PC-3 (cell line): Measurements from ENCODE around the gene MCM3. TPM values are rescaled to one million over a fixed set of nuclear protein-coding genes. Genes with fewer than 3 reads are reported as not detected.

ENCODE experiments used
- ATAC-seq: fragments of 200-7000 bp; cut with Tn5 transposase; 2 replicates; pipeline ENCODE4 v1.9.1; 2020; ENCODE audit warnings: mild to moderate bottlenecking, moderate library complexity
- BruUV-seq: library from RNA; stranded (reverse); fragments of 400-500 nt; replicated peaks from 2 replicates; lab custom pipeline; 2021; lab: Mats Ljungman, UMichigan
- CTCF ChIA-PET: fragments of 300-600 bp; sonication (Branson Sonifier 250); formaldehyde crosslinking; loops from one replicate; lab custom pipeline; 2022; ENCODE audit warnings: antibody characterized with exemption; lab: Charles Lee
- POLR2A ChIA-PET: fragments of 300-600 bp; sonication (Branson Sonifier 250); formaldehyde crosslinking; loops from one replicate; lab custom pipeline; 2022; ENCODE audit warnings: antibody characterized with exemption; ENCODE audit not compliant: unreplicated experiment; lab: Charles Lee
- DNase-seq: peaks from one replicate; pipeline ENCODE4 v3.0.0-alpha.2; 2015
- H2AFZ ChIP-seq: fragments of 300-600 bp; sonication (generic); 2 replicates; pipeline ENCODE4 v1.6.0; 2016; ENCODE audit warnings: antibody characterized with exemption, low read length
- H3F3A ChIP-seq: fragments of 300-600 bp; sonication (generic); one replicate; pipeline ENCODE4 v1.6.0; 2017; ENCODE audit warnings: antibody characterized with exemption, low read length, control low read depth, mild to moderate bottlenecking; ENCODE audit not compliant: unreplicated experiment
- H3K27ac ChIP-seq: fragments of 300-600 bp; sonication (generic); 2 replicates; pipeline ENCODE4 v1.5.1; 2016; ENCODE audit warnings: mild to moderate bottlenecking, low read length
- H3K27me3 ChIP-seq: fragments of 300-600 bp; sonication (generic); 2 replicates; pipeline ENCODE4 v1.6.1; 2016; ENCODE audit warnings: low read length, mixed read lengths
- H3K36me3 ChIP-seq: fragments of 300-600 bp; sonication (generic); 2 replicates; pipeline ENCODE4 v1.6.1; 2016; ENCODE audit warnings: low read depth, mixed run types, low read length, mixed read lengths
- H3K4me1 ChIP-seq: fragments of 300-600 bp; sonication (generic); 2 replicates; pipeline ENCODE4 v1.5.1; 2016; ENCODE audit warnings: low read length; ENCODE audit not compliant: insufficient read depth
- H3K4me2 ChIP-seq: fragments of 300-600 bp; sonication (generic); 2 replicates; pipeline ENCODE4 v1.6.0; 2016; ENCODE audit warnings: low read length
- H3K4me3 ChIP-seq: fragments of 300-600 bp; sonication (generic); 2 replicates; pipeline ENCODE4 v1.5.1; 2016; ENCODE audit warnings: mild to moderate bottlenecking, low read length, mixed read lengths
- H3K79me2 ChIP-seq: fragments of 300-600 bp; sonication (generic); 2 replicates; pipeline ENCODE4 v1.6.1; 2017; ENCODE audit warnings: low read length, mixed read lengths
- H3K9ac ChIP-seq: fragments of 300-600 bp; sonication (generic); 2 replicates; pipeline ENCODE4 v1.6.0; 2016; ENCODE audit warnings: mild to moderate bottlenecking, low read length
- H3K9me2 ChIP-seq: fragments of 300-600 bp; sonication (generic); replicated peaks from 2 replicates; pipeline ENCODE4 v1.6.1; 2016; ENCODE audit warnings: mixed run types, low read length, mixed read lengths
- H3K9me3 ChIP-seq: fragments of 300-600 bp; sonication (generic); 2 replicates; pipeline ENCODE4 v1.6.1; 2016; ENCODE audit warnings: low read length, mixed read lengths
- H4K20me1 ChIP-seq: fragments of 300-600 bp; sonication (generic); 2 replicates; pipeline ENCODE4 v1.6.1; 2016; ENCODE audit warnings: low read length, mixed read lengths
- CTCF ChIP-seq: fragments of 300-600 bp; sonication (generic); conservative IDR thresholded peaks from 2 replicates; pipeline ENCODE4 v1.5.1; 2017; ENCODE audit warnings: antibody characterized with exemption, low read depth, mild to moderate bottlenecking, low read length
- EZH2 ChIP-seq: fragments of 300-600 bp; sonication (generic); IDR thresholded peaks from one replicate; pipeline ENCODE4 v1.6.1; 2017; ENCODE audit warnings: antibody characterized with exemption, mild to moderate bottlenecking, low read length; ENCODE audit not compliant: unreplicated experiment
- EZH2phosphoT487 ChIP-seq: fragments of 300-600 bp; sonication (generic); IDR thresholded peaks from 2 replicates; pipeline ENCODE4 v1.6.1; 2018; ENCODE audit warnings: mild to moderate bottlenecking, antibody characterized with exemption, low read length, borderline replicate concordance
- intact Hi-C: fragments of 100-400 bp; cut with micrococcal nuclease; formaldehyde crosslinking; loops from 2 replicates; pipeline ENCODE4 v1.9.0; 2023
- total RNA-seq: library from RNA; depleted of rRNA; stranded (reverse); fragments of >200 nt; gene quantifications from 2 replicates; pipeline ENCODE4 v1.2.3, GENCODE V29; 2014

Gene MCM3
- total RNA-seq, 1 experiment from 2014 or later, result 201 TPM

- no peak overlapping the region for H3K4me3 ChIP-seq
Measured at GRCh38 chr6:52305948-52306767, 21.6 kb upstream of the MCM3 start.

GRCh38 chr6:52305411-52305810, 20.9 kb upstream of the MCM3 start:
- Histone ChIP-seq H3K9me3 (no peaks in the 10 kb centered on the region), H3K27ac (no peak overlapping the region), H3K4me3 (no peak overlapping the region), H2AFZ (no peak overlapping the region), H3K4me1 (no peaks in the 10 kb centered on the region), H3K79me2 (no peaks in the 10 kb centered on the region), H3K36me3 (no peaks in the 10 kb centered on the region), H4K20me1 (no peaks in the 10 kb centered on the region), H3K9me2 (no peaks in the 10 kb centered on the region), H3F3A (no peaks in the 10 kb centered on the region), H3K27me3 (no peaks in the 10 kb centered on the region), H3K9ac (no peak overlapping the region), H3K4me2 (no peak overlapping the region)
- ChIA-PET CTCF (no interaction called here), POLR2A (interaction anchor here (0.6 kb wide), 2 partner anchors 110 to 149 kb away, joined by 3 to 4 read pairs; no protein-coding TSS in a partner anchor)
- intact Hi-C loops, result no loop called here
- no TSS peak for BruUV-seq
- no peak for ATAC-seq
- TF ChIP-seq CTCF, result no peak
- no peak for TF ChIP-seq EZH2phosphoT487
- TF ChIP-seq EZH2, result no peak
- DNase-seq, result no peak

More at GRCh38 chr6:52305948-52306767, 21.6 kb upstream of the MCM3 start:
- ATAC-seq (no peak), DNase-seq (no peak)
- H3K27me3 ChIP-seq, result no peaks in the 10 kb centered on the region
- no peak overlapping the region for H3K9ac ChIP-seq
- CTCF ChIA-PET, result no interaction called here
- no peaks in the 10 kb centered on the region for H3K4me1 ChIP-seq
- no peaks in the 10 kb centered on the region for H3F3A ChIP-seq
- H3K9me2 ChIP-seq, result no peaks in the 10 kb centered on the region
- no peak overlapping the region for H3K27ac ChIP-seq
- H3K4me2 ChIP-seq, result no peak overlapping the region
- H4K20me1 ChIP-seq, result no peaks in the 10 kb centered on the region
- intact Hi-C loops, result no loop called here
- POLR2A ChIA-PET, result no interaction called here
- H2AFZ ChIP-seq, result no peak overlapping the region
- no peaks in the 10 kb centered on the region for H3K79me2 ChIP-seq
- no TSS peak for BruUV-seq
- no peak for TF ChIP-seq CTCF
- no peak for TF ChIP-seq EZH2
- no peaks in the 10 kb centered on the region for H3K9me3 ChIP-seq
- H3K36me3 ChIP-seq, result no peaks in the 10 kb centered on the region

GRCh38 chr6:52304983-52305390, 20.4 kb upstream of the MCM3 start:
- intact Hi-C loops, result no loop called here
- ATAC-seq (no peak), DNase-seq (no peak)
- no peaks in the 10 kb centered on the region for H3K36me3 ChIP-seq
- no peaks in the 10 kb centered on the region for H3F3A ChIP-seq
- H3K27ac ChIP-seq, result no peak overlapping the region
- H3K4me2 ChIP-seq, result no peak overlapping the region
- no peak overlapping the region for H3K9ac ChIP-seq
- H3K9me2 ChIP-seq, result no peaks in the 10 kb centered on the region
- no TSS peak for BruUV-seq
- ChIA-PET CTCF (no interaction called here), POLR2A (interaction anchor here (0.6 kb wide), 2 partner anchors 110 to 149 kb away, joined by 3 to 4 read pairs; no protein-coding TSS in a partner anchor)
- no peak overlapping the region for H3K4me3 ChIP-seq
- TF ChIP-seq EZH2, result no peak
- no peak for TF ChIP-seq EZH2phosphoT487
- TF ChIP-seq CTCF, result no peak
- no peak overlapping the region for H2AFZ ChIP-seq
- no peaks in the 10 kb centered on the region for H3K27me3 ChIP-seq
- no peaks in the 10 kb centered on the region for H3K9me3 ChIP-seq
- H3K79me2 ChIP-seq, result no peaks in the 10 kb centered on the region
- H3K4me1 ChIP-seq, result no peaks in the 10 kb centered on the region
- H4K20me1 ChIP-seq, result no peaks in the 10 kb centered on the region
